ENCODE measurements around the gene SAMD4B.
A peak's percentile ranks its signal among the peaks of the same experiment; 100 is the strongest.

The SAMD4B gene

DNA sequence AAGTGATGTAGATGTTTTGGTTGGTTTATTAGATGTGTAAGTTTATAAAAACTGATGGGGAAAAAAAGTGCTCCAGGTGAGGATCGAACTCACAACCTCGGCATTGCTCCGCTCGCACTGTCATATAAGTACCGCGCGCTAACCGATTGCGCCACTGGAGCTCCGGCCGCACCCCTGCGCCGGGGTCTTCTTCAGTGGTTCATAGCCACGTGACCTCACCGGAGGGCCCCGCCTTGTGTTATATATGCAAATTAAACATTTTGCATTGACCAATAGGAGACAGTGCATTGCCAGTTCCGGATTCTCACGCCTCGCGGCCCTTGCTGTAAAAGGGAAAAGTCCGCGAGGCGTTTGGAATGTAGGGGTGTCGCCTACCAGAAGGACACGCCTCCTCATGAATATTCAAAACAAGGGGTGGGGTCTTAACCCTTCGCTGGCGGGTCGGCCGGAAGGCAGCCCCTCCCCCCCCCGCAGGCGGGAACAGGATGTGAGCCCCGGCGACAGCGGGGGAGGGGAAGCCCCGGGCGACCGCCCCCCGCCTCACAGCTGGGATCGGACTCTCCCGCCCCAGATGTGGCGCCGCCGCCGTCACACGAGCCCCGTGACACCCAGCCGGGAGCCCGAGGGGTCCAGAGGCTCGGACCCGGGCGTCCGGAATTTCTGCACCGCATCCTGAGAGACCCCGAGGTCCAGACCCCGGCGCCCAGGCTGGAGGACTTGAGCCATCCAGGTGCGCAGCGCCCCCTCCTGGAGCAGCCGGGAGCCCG lies 70.1 kb downstream of the SAMD4B start, which contains the start of gene PLEKHG2:
Gene PLEKHG2, plus strand, starts transcription at position 570 of the 767 bp plus-strand sequence. CDS start 1,418 bp downstream, outside the sequence.
- DNase-seq: peak; percentile 98 to 99

DNA sequence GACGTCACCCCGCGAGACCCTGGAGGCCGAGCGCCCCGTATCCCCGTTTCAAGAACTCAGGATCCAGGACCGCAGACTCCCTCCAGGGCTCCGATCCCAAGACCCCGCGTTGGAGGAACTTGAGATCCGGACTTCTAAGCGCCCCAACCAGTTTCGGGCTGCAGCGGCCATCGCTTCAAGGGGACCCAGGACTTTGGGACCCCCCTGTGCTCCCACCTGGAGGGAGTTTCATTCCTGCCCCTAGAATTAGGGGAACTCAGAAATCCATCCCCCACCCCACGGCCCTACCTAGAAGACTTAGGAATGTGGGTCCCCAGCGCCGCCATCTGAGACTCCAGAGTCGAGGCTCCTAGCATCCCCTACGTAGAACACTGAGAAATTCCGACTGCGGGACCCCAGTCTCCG lies 70.6 kb downstream of the SAMD4B start:
- DNase-seq: no peak

DNA sequence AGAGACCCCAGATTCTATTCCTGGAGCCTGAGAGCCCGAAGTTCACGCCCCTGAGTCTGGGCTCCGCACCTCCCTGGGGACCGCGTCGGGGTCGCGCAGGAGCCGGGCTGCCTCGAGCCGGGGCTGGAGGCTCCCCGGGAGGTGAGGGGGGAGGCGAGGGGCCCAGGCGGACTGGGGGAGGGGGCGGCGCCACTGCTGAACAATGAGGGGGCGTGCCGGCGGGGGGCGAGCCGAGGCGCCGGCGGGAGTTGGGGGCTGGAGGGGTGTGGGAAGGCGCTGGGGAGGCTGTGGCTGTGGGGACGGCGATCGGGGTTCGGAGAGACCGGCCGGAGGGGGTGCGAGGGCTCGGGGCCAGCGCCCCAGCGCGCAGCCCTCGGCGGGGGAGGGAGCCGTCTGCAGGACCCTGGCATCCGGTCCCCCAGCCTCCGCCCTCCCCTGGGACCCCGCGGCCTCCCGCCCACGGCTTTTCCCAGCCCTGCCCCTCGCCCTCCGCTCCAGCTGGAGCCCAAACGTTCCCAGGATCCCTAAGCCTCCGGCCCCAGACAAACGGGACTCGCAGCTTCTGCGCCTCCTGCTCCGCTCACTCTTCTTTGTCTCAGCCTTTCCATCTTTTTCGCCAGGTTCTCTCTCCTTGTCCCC lies 71.2 kb downstream of the SAMD4B start:
- peak; percentile 25 to 39 for DNase-seq

- no peak for DNase-seq
Observed at GRCh38 chr19:39413911-39414608, 71.8 kb downstream of the SAMD4B start.

GRCh38 chr19:39415111-39416046 lies 73.2 kb downstream of the SAMD4B start:
- no peak for DNase-seq

- no peak for DNase-seq
Observed at GRCh38 chr19:39416152-39417120, 74.2 kb downstream of the SAMD4B start.

DNA sequence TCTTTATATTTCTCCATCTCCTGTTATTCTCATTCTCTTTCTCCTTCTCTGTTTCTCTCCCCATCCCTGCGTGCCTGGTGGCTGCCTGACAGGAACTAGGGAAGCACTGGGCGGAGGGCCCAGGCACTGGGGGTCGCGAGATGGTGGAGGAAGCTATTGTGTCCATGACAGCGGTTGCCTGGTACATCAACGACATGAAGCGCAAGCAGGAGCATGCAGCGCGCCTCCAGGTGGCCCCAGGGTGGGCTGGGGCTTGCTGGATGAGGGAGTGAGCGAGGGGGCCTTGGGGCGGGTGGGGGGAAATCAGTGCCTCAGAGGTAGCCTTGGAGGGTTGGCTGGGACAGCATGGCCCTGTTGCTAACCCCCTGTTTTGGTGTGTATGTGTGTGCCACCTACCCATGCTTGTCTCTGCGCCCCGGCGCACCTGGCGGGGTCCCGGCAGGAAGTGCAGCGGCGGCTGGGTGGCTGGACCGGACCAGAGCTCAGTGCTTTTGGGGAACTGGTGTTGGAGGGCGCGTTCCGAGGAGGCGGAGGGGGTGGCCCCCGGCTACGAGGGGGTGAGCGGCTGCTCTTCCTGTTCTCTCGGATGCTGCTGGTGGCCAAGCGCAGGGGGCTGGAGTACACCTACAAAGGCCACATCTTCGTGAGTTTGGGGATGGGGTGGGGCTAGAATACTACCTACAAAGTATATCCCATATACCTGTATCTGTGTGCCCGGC lies 75.4 kb downstream of the SAMD4B start:
- DNase-seq: no peak

DNA sequence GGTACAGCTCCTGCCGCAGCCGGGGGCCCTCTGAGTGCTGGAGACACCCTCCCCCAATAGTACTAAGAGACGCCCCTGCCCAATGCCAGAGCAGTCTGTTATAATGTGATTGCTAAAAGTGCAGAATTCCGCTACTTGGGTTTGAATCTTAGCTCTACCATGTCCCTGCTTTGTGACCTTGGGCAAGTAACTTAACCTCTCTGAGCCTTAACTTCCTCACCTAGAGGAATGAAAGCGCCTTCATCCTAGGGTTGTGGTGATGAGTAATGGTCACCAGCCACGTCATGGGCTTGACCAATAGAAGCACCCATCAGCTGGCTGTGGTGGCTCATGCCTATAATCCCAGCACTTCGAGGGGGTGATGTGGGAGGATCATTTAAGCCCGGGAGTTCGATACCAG lies 76.8 kb downstream of the SAMD4B start:
- DNase-seq: no peak

DNA sequence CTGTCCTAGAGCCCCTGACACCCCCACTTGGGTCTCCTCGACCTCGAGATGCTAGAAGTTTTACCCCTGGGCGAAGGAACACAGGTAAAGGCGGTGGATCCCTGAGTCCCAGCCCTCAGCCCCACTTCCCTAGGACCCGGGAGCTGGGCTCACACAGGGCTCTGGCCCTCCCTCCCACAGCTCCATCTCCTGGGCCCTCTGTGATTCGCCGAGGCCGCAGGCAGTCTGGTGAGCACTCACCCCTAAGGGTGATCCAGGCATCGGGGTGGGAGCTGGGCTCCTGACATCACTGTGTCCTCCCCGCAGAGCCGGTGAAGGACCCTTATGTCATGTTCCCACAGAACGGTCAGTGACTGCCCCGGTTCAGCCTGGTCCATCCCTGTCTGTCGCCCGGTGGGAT lies 78.5 kb downstream of the SAMD4B start:
- DNase-seq: no peak

- no peak for DNase-seq
Observed at GRCh38 chr19:39422020-39422419, 79.8 kb downstream of the SAMD4B start.

GRCh38 chr19:39423258-39424086 lies 81.3 kb downstream of the SAMD4B start:
- no peak for DNase-seq

- no peak for DNase-seq
Observed at GRCh38 chr19:39424934-39425333, 82.7 kb downstream of the SAMD4B start.

GRCh38 chr19:39425744-39426143 lies 83.5 kb downstream of the SAMD4B start:
- no peak for DNase-seq

GRCh38 chr19:39426170-39426569 lies 83.9 kb downstream of the SAMD4B start:
- DNase-seq: no peak

DNA sequence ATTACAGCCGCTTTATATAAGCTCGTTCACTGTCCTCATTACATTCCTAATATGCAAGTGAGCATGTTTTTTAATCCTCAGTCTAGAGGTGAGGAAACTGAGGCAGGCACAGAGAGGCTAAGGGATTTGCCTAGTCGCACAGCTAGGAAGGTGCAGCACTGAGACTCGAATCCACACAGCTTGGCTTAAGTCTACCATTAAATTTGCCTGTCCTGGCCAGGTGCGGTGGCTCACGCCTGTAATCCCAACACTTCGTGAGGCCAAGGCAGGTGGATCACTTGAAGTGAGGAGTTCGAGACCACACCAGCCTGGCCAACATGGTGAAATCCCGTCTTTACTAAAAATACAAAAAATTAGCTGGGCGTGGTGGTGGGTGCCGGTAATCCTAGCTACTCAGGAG lies 85.5 kb downstream of the SAMD4B start:
- no peak for DNase-seq

GRCh38 chr19:39428283-39429112 lies 86.3 kb downstream of the SAMD4B start:
- no peak for DNase-seq

DNA sequence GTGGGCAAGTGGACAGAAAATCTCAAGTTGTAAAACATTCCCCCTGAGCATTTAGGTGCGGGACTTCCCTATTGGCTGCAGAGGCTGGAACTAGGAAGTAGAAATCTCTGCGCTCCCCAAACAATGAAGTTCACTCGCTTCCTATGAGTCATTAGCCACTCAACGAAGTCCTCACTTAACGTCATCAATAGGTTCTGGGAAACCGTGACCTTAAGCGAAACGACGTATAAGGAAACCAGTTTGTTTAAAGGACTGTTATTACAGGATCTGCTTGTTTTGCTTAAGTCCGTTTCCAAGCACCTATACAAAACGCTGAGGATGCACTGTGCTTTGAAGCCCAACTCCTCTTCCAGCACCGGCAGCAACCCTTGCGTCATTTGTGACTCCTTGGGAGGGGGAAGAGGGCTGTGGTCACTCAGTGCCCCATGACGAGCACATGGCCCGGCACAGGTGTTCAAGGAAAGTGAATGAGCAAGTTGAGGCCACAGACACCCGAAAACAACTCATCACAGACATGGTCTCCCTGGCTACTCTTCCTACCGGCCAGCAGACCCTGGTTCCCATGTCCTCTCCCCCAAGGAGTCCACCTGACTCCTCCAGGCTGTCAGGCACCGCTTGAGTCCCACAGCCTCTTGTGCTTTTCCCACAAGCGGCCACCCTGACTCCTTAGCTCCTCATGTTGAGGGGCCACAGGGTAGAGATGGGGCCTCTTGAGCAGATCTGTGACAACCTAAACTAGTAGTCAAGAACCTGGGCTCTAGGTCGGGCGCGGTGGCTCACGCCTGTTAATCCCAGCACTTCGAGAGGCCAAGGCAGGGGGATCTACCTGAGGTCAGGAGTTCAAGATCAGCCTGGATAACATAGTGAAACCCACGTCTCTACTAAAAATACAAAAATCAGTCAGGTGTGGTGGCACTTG lies 88.7 kb downstream of the SAMD4B start:
- DNase-seq: peak; percentile 56 to 58

DNA sequence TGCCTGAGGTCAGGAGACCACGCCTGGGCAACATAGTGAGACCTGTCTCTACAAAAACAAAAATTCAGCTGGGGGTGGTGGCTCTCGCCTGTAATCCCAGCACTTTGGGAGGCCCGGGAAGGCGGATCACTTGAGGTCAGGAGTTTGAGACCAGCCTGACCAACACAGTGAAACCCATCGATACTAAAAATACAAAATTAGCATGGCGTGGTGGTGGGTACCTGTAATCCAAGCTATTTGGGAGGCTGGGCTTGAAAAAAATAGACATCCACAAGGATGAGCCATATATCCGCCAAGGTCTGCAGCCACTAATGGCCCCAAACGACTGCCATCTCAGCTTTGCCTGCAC lies 90.4 kb downstream of the SAMD4B start:
- DNase-seq: no peak
